ENCODE measurements around the gene TLK2.

Gene TLK2

GRCh38 chr17:62580947-62581346 lies 102.3 kb downstream of the TLK2 start:
- Histone ChIP-seq H3K79me2 (ENCODE audit: low read length) (no peaks in the 10 kb centered on the region), H4K20me1 (ENCODE audit: insufficient read depth, low read length) (no peaks in the 10 kb centered on the region), H3K27ac (ENCODE audit: low read length) (no peak overlapping the region), H3K4me2 (ENCODE audit: low read length) (no peak overlapping the region), H3K4me3 (ENCODE audit: low read length) (no peak overlapping the region), H3K4me1 (ENCODE audit: low read length) (no peaks in the 10 kb centered on the region), H3K9ac (ENCODE audit: low read length) (no peak overlapping the region), H3K9me3 (ENCODE audit: insufficient read depth, low read length) (no peaks in the 10 kb centered on the region), H2AFZ (ENCODE audit: low read depth, low read length) (no peak overlapping the region), H3K27me3 (ENCODE audit: low read depth, low read length) (no peaks in the 10 kb centered on the region), H3K36me3 (replicated peaks; ENCODE audit: low read depth, low read length) (peaks cover 20% of the 10 kb centered on the region)
- no peak for TF ChIP-seq EZH2phosphoT487 (IDR thresholded peaks at IDR 0.05; ENCODE audit: low read depth)
- TF ChIP-seq CTCF (IDR thresholded peaks at IDR 0.05; ENCODE audit: low read depth, low read length), result no peak

GRCh38 chr17:62581764-62582163 lies 103.1 kb downstream of the TLK2 start:
- H3K9ac ChIP-seq (ENCODE audit: low read length), result no peak overlapping the region
- no peaks in the 10 kb centered on the region for H3K27me3 ChIP-seq (ENCODE audit: low read depth, low read length)
- no peak overlapping the region for H3K4me3 ChIP-seq (ENCODE audit: low read length)
- no peaks in the 10 kb centered on the region for H3K79me2 ChIP-seq (ENCODE audit: low read length)
- no peak for TF ChIP-seq EZH2phosphoT487 (IDR thresholded peaks at IDR 0.05; ENCODE audit: low read depth)
- TF ChIP-seq CTCF (IDR thresholded peaks at IDR 0.05; ENCODE audit: low read depth, low read length), result no peak
- no peaks in the 10 kb centered on the region for H3K4me1 ChIP-seq (ENCODE audit: low read length)
- H3K27ac ChIP-seq (ENCODE audit: low read length), result no peak overlapping the region
- H3K4me2 ChIP-seq (ENCODE audit: low read length), result no peak overlapping the region
- H3K36me3 ChIP-seq (replicated peaks; ENCODE audit: low read depth, low read length), result peaks cover 17% of the 10 kb centered on the region
- H3K9me3 ChIP-seq (ENCODE audit: insufficient read depth, low read length), result no peaks in the 10 kb centered on the region
- no peaks in the 10 kb centered on the region for H4K20me1 ChIP-seq (ENCODE audit: insufficient read depth, low read length)
- no peak overlapping the region for H2AFZ ChIP-seq (ENCODE audit: low read depth, low read length)

GRCh38 chr17:62587554-62587953 lies 108.9 kb downstream of the TLK2 start:
- H3K4me3 ChIP-seq (ENCODE audit: low read length), result no peak overlapping the region
- H3K27ac ChIP-seq (ENCODE audit: low read length), result no peak overlapping the region
- H3K9ac ChIP-seq (ENCODE audit: low read length), result no peak overlapping the region
- peaks cover 3% of the 10 kb centered on the region; the same call in 1 of the 2 replicates for H4K20me1 ChIP-seq (ENCODE audit: insufficient read depth, low read length)
- no peaks in the 10 kb centered on the region for H3K79me2 ChIP-seq (ENCODE audit: low read length)
- H3K27me3 ChIP-seq (ENCODE audit: low read depth, low read length), result no peaks in the 10 kb centered on the region
- no peak for TF ChIP-seq EZH2phosphoT487 (IDR thresholded peaks at IDR 0.05; ENCODE audit: low read depth)
- no peak for TF ChIP-seq CTCF (IDR thresholded peaks at IDR 0.05; ENCODE audit: low read depth, low read length)
- peaks cover 20% of the 10 kb centered on the region for H3K36me3 ChIP-seq (replicated peaks; ENCODE audit: low read depth, low read length)
- no peak overlapping the region for H3K4me2 ChIP-seq (ENCODE audit: low read length)
- H2AFZ ChIP-seq (ENCODE audit: low read depth, low read length), result no peak overlapping the region
- no peaks in the 10 kb centered on the region for H3K4me1 ChIP-seq (ENCODE audit: low read length)
- no peaks in the 10 kb centered on the region for H3K9me3 ChIP-seq (ENCODE audit: insufficient read depth, low read length)

- no peak overlapping the region for H3K9ac ChIP-seq (ENCODE audit: low read length)
- peaks cover 20% of the 10 kb centered on the region for H3K36me3 ChIP-seq (replicated peaks; ENCODE audit: low read depth, low read length)
- no peaks in the 10 kb centered on the region for H3K79me2 ChIP-seq (ENCODE audit: low read length)
- no peak overlapping the region for H3K27ac ChIP-seq (ENCODE audit: low read length)
- H3K27me3 ChIP-seq (ENCODE audit: low read depth, low read length), result no peaks in the 10 kb centered on the region
- H3K4me1 ChIP-seq (ENCODE audit: low read length), result no peaks in the 10 kb centered on the region
- H3K4me3 ChIP-seq (ENCODE audit: low read length), result no peak overlapping the region
- H2AFZ ChIP-seq (ENCODE audit: low read depth, low read length), result no peak overlapping the region
- H4K20me1 ChIP-seq (ENCODE audit: insufficient read depth, low read length), result peaks cover 3% of the 10 kb centered on the region; the same call in 1 of the 2 replicates
- TF ChIP-seq EZH2phosphoT487 (IDR thresholded peaks at IDR 0.05; ENCODE audit: low read depth), result no peak
- no peak for TF ChIP-seq CTCF (IDR thresholded peaks at IDR 0.05; ENCODE audit: low read depth, low read length)
- H3K4me2 ChIP-seq (ENCODE audit: low read length), result no peak overlapping the region
- no peaks in the 10 kb centered on the region for H3K9me3 ChIP-seq (ENCODE audit: insufficient read depth, low read length)
These were observed 109.5 kb downstream of the TLK2 start for GRCh38 chr17:62588109-62588508.
